Ishikawa (cell line): ENCODE data around the gene DGKI.

Source experiments
- CEBPB ChIP-seq: IDR thresholded peaks from 2 replicates; pipeline ENCODE4 v1.6.1; 2012
- CREB1 ChIP-seq: IDR thresholded peaks from 2 replicates; pipeline ENCODE4 v1.6.1; 2012; ENCODE audit warnings: low read depth
- EGR1 ChIP-seq: IDR thresholded peaks from 2 replicates; pipeline ENCODE4 v1.6.1; 2012
- EP300 ChIP-seq: IDR thresholded peaks from 2 replicates; pipeline ENCODE4 v1.6.1; 2012; ENCODE audit warnings: borderline replicate concordance
- FOXM1 ChIP-seq: IDR thresholded peaks from 2 replicates; pipeline ENCODE4 v1.6.1; 2012; ENCODE audit warnings: low read depth, borderline replicate concordance
- NFIC ChIP-seq: IDR thresholded peaks from 2 replicates; pipeline ENCODE4 v1.6.1; 2012
- RAD21 ChIP-seq: IDR thresholded peaks from 2 replicates; pipeline ENCODE4 v1.6.1; 2012; ENCODE audit warnings: low read depth
- TAF1 ChIP-seq: IDR thresholded peaks from 2 replicates; pipeline ENCODE4 v1.6.1; 2012; ENCODE audit warnings: low read depth, mild to moderate bottlenecking
- TCF12 ChIP-seq: IDR thresholded peaks from 2 replicates; pipeline ENCODE4 v1.6.1; 2012; ENCODE audit warnings: low read depth
- TEAD4 ChIP-seq: IDR thresholded peaks from 2 replicates; pipeline ENCODE4 v1.6.1; 2012
- YY1 ChIP-seq: IDR thresholded peaks from 2 replicates; pipeline ENCODE4 v1.6.1; 2012; ENCODE audit warnings: low read depth
- ZBTB7A ChIP-seq: IDR thresholded peaks from 2 replicates; pipeline ENCODE4 v1.6.1; 2012; ENCODE audit warnings: low read depth
- TF ChIP-seq, protein P1 (sequence below): IDR thresholded peaks from 2 replicates; pipeline ENCODE4 v1.6.1; 2012; ENCODE audit warnings: low read depth, mild to moderate bottlenecking
- TF ChIP-seq, protein P2 (sequence below): IDR thresholded peaks from 2 replicates; pipeline ENCODE4 v1.6.1; 2012
- TF ChIP-seq, protein P3 (sequence below): IDR thresholded peaks from 2 replicates; pipeline ENCODE4 v1.6.1; 2012

DGKI gene

GRCh38 chr7:137345799-137346449, 500.9 kb downstream of the DGKI start:
- TF ChIP-seq TAF1: no peak

DNA sequence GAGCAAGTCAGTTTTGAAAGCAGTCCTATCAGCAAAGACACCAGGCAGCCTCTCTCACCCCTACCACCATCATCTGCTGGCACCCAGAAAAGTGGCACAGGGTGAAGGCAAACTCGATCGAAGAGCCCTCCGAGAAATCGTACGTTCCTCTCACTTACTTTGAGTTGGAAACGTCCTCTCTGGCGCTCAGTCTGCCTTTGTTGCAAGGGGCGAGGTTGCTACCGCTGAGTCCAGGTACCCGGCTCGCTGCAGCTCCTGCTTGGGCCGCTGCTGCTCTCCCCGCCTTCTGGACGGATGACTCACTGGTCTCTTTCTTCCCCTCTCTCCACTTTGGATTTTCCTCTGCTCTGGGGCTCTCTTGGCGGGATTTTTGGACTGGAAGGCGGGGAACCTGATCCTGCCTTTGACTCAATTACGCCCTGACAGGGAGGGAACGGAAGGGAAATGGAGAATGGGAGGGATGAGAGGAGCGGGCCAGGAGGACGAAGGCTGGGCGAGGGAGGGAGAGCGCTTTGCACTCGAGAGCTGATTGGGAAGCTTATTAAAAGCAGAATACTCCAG, 503.4 kb downstream of the DGKI start, which contains the start of gene PTN:
Gene PTN, minus strand, starts transcription at position 453 of the 561 bp plus-strand sequence. CDS start 88,760 bp downstream, outside the sequence.
- TF ChIP-seq RAD21 (no peak), CEBPB (no peak), EGR1 (no peak), NFIC (no peak)
- TF ChIP-seq, protein P1, sequence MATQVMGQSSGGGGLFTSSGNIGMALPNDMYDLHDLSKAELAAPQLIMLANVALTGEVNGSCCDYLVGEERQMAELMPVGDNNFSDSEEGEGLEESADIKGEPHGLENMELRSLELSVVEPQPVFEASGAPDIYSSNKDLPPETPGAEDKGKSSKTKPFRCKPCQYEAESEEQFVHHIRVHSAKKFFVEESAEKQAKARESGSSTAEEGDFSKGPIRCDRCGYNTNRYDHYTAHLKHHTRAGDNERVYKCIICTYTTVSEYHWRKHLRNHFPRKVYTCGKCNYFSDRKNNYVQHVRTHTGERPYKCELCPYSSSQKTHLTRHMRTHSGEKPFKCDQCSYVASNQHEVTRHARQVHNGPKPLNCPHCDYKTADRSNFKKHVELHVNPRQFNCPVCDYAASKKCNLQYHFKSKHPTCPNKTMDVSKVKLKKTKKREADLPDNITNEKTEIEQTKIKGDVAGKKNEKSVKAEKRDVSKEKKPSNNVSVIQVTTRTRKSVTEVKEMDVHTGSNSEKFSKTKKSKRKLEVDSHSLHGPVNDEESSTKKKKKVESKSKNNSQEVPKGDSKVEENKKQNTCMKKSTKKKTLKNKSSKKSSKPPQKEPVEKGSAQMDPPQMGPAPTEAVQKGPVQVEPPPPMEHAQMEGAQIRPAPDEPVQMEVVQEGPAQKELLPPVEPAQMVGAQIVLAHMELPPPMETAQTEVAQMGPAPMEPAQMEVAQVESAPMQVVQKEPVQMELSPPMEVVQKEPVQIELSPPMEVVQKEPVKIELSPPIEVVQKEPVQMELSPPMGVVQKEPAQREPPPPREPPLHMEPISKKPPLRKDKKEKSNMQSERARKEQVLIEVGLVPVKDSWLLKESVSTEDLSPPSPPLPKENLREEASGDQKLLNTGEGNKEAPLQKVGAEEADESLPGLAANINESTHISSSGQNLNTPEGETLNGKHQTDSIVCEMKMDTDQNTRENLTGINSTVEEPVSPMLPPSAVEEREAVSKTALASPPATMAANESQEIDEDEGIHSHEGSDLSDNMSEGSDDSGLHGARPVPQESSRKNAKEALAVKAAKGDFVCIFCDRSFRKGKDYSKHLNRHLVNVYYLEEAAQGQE: no peak
- TF ChIP-seq, protein P2, sequence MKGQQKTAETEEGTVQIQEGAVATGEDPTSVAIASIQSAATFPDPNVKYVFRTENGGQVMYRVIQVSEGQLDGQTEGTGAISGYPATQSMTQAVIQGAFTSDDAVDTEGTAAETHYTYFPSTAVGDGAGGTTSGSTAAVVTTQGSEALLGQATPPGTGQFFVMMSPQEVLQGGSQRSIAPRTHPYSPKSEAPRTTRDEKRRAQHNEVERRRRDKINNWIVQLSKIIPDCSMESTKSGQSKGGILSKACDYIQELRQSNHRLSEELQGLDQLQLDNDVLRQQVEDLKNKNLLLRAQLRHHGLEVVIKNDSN: no peak

- no peak for TF ChIP-seq FOXM1
Measured at GRCh38 chr7:137342828-137343261, 503.9 kb downstream of the DGKI start.

- TF ChIP-seq RAD21 (no peak), NFIC (no peak), ZBTB7A (no peak), FOXM1 (no peak), TEAD4 (no peak), CREB1 (no peak), TAF1 (no peak), TCF12 (no peak), YY1 (no peak), EP300 (no peak), CEBPB (no peak), EGR1 (no peak)
- TF ChIP-seq, protein P2: no peak
- TF ChIP-seq, protein P3, sequence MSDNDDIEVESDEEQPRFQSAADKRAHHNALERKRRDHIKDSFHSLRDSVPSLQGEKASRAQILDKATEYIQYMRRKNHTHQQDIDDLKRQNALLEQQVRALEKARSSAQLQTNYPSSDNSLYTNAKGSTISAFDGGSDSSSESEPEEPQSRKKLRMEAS: no peak
- TF ChIP-seq, protein P1: no peak
Measured at GRCh38 chr7:137342265-137342664, 504.5 kb downstream of the DGKI start.

DNA sequence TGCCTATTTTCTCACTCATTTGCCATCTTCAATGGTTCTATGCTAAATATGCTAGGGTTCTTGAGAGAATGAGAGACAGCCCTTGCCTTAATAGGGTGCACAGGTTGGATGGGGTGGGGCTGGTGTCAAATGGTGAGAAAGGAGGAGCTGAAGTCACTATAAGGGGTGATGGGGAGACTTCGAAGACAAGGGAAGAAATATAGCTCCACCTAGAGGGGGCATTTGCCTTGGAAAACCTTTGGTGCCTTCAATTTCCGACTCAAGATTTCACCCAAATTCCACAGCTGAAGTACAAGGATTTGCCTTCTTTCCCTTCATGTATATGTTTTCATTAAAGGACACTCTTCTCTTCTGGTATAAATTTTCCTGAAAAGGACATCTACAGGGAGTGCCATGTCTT, 508.9 kb downstream of the DGKI start:
- TF ChIP-seq YY1: no peak
- TF ChIP-seq TCF12: no peak
- TF ChIP-seq EP300: no peak
- TF ChIP-seq, protein P3: no peak
- no peak for TF ChIP-seq TEAD4
- TF ChIP-seq, protein P2: no peak
- TF ChIP-seq, protein P1: no peak
- no peak for TF ChIP-seq TAF1
- no peak for TF ChIP-seq EGR1
- TF ChIP-seq ZBTB7A: no peak
- TF ChIP-seq FOXM1: no peak
- no peak for TF ChIP-seq RAD21
- no peak for TF ChIP-seq CEBPB
- TF ChIP-seq CREB1: no peak
- no peak for TF ChIP-seq NFIC
